ENCODE measurements around the gene MTFR2. TPM values are rescaled to one million over a fixed set of nuclear protein-coding genes. Genes with fewer than 3 reads are reported as not detected.

Gene MTFR2
- total RNA-seq, 1 donor from 2014 or later: 0.52 TPM

GRCh38 chr6:136251394-136251793 is 1.3 kb upstream of the MTFR2 start:
- no peak overlapping the region for H3K27ac ChIP-seq (replicated peaks)
- intact Hi-C loops (cut with micrococcal nuclease): no loop called here
- no peaks in the 10 kb centered on the region for H3K9me3 ChIP-seq (replicated peaks)
- H3K27me3 ChIP-seq (ENCODE audit: low read depth): no peaks in the 10 kb centered on the region
- peaks cover 20% of the 10 kb centered on the region for H3K4me1 ChIP-seq
- peaks cover 5% of the 10 kb centered on the region for H3K36me3 ChIP-seq
- no peak for TF ChIP-seq CTCF (IDR thresholded peaks at IDR 0.05; ENCODE audit: borderline replicate concordance)
- peak overlapping the region; percentile 74 for H3K4me3 ChIP-seq
- no peak for DNase-seq

GRCh38 chr6:136250686-136251008 is 536 bp upstream of the MTFR2 start:
- H3K27ac ChIP-seq (replicated peaks): peak overlapping the region; percentile 59
- H3K36me3 ChIP-seq: no peaks in the 10 kb centered on the region
- intact Hi-C loops (cut with micrococcal nuclease): no loop called here
- no peak for TF ChIP-seq CTCF (IDR thresholded peaks at IDR 0.05; ENCODE audit: borderline replicate concordance)
- no peak for DNase-seq
- peaks cover 20% of the 10 kb centered on the region for H3K4me1 ChIP-seq
- no peaks in the 10 kb centered on the region for H3K27me3 ChIP-seq (ENCODE audit: low read depth)
- peak overlapping the region; percentile 74 for H3K4me3 ChIP-seq
- H3K9me3 ChIP-seq (replicated peaks): no peaks in the 10 kb centered on the region

- TF ChIP-seq CTCF (IDR thresholded peaks at IDR 0.05; ENCODE audit: borderline replicate concordance): no peak
- intact Hi-C loops (cut with micrococcal nuclease): no loop called here
- peak overlapping the region; percentile 74 for H3K4me3 ChIP-seq
- no peaks in the 10 kb centered on the region for H3K27me3 ChIP-seq (ENCODE audit: low read depth)
- H3K27ac ChIP-seq (replicated peaks): no peak overlapping the region
- no peaks in the 10 kb centered on the region for H3K36me3 ChIP-seq
- DNase-seq: no peak
- no peaks in the 10 kb centered on the region for H3K9me3 ChIP-seq (replicated peaks)
- peaks cover 20% of the 10 kb centered on the region for H3K4me1 ChIP-seq
These were observed 775 bp downstream of the MTFR2 start for GRCh38 chr6:136249336-136249735.

- Histone ChIP-seq H3K27me3 (ENCODE audit: low read depth) (no peaks in the 10 kb centered on the region), H3K4me3 (no peak overlapping the region), H3K9me3 (replicated peaks) (no peaks in the 10 kb centered on the region), H3K27ac (replicated peaks) (no peak overlapping the region), H3K4me1 (no peaks in the 10 kb centered on the region), H3K36me3 (no peaks in the 10 kb centered on the region)
- no peak for TF ChIP-seq CTCF (IDR thresholded peaks at IDR 0.05; ENCODE audit: borderline replicate concordance)
- DNase-seq: no peak
- intact Hi-C loops (cut with micrococcal nuclease): no loop called here
These were observed 6.0 kb downstream of the MTFR2 start for GRCh38 chr6:136244061-136244616.

- no peaks in the 10 kb centered on the region for H3K9me3 ChIP-seq (replicated peaks)
- no peaks in the 10 kb centered on the region for H3K27me3 ChIP-seq (ENCODE audit: low read depth)
- no peaks in the 10 kb centered on the region for H3K36me3 ChIP-seq
- TF ChIP-seq CTCF (IDR thresholded peaks at IDR 0.05; ENCODE audit: borderline replicate concordance): no peak
- H3K4me3 ChIP-seq: no peak overlapping the region
- H3K4me1 ChIP-seq: no peaks in the 10 kb centered on the region
- intact Hi-C loops (cut with micrococcal nuclease): no loop called here
- no peak overlapping the region for H3K27ac ChIP-seq (replicated peaks)
- no peak for DNase-seq
These were observed 13.4 kb downstream of the MTFR2 start for GRCh38 chr6:136236466-136237293.
